ENCODE results near the gene AUP1.

DNA sequence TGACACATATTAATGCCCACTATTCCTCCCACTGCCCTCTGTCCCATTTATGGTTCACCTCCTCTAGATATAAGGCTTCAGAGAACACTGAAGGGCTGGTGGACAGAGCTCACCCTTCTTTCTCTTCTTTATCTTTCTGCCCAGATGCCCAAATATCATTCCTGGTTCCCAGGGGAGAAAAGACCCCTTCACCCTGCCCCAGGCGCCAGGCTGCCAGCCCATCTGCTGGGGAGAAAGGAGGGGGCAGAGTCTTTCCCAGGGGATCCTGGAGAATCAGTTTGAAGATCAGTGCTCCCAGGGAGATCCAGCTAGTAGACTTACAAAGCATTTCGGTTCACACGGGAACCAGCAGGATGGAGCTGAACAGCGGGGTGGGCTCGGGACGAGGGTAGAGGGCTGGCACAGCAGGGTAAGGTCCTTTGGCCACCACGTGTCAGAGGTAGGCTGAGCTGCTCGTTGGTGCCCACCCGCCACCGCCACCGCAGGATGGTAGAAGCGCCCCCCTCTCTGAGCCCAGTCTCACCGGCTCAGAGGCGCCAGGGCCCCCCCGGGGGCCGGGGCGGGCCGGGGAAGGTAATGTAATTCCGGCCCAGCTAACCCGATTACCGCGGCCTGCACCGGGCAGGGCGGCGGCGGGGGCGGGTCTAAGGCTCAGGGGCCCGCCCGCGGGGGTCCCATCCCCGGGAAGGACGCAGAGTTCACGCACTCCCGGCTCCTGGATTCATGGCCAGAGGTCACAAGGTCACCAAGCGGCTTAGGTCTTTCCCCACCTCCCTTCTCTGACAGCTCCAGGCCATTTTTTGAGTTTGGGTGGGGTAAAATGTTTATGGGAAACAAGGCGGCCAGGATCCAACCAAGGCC, 16.5 kb downstream of the AUP1 start:
- TF ChIP-seq SUZ12 (IDR thresholded peaks at IDR 0.05): no peak
- no peak for TF ChIP-seq TARDBP (IDR thresholded peaks at IDR 0.05)
- no peak for TF ChIP-seq FOXM1 (IDR thresholded peaks at IDR 0.05; ENCODE audit: borderline replicate concordance)
- no peak for TF ChIP-seq FOXK2 (IDR thresholded peaks at IDR 0.05)
- no peak for TF ChIP-seq FOXA1 (IDR thresholded peaks at IDR 0.05)
- no peak for TF ChIP-seq BHLHE40 (IDR thresholded peaks at IDR 0.05; ENCODE audit: borderline replicate concordance)
- no peak for TF ChIP-seq SP1 (IDR thresholded peaks at IDR 0.05)
- TF ChIP-seq HDGF (IDR thresholded peaks at IDR 0.05; ENCODE audit: borderline replicate concordance): no peak
- TF ChIP-seq ELF4 (IDR thresholded peaks at IDR 0.05): no peak
- TF ChIP-seq NFRKB (IDR thresholded peaks at IDR 0.05): no peak
- no peak for TF ChIP-seq ZNF384 (IDR thresholded peaks at IDR 0.05)
- TF ChIP-seq ARNT (IDR thresholded peaks at IDR 0.05): no peak
